Omental fat pad (tissue), 4 donors: ENCODE data around the gene JOSD2. TPM values are rescaled to one million over a fixed set of nuclear protein-coding genes. Genes with fewer than 3 reads are reported as not detected.
A peak's percentile ranks its signal among the peaks of the same experiment; 100 is the strongest.

Experiments used
- ATAC-seq: fragments of 150-250 bp; one replicate; pipeline ENCODE4 v1.9.1; 2016; ENCODE audit warnings: mild to moderate bottlenecking, moderate library complexity; ENCODE audit not compliant: low FRiP score
- DNase-seq: peaks from one replicate; pipeline ENCODE4 v3.0.0-alpha.2; 2019; ENCODE audit warnings: low spot score
- total RNA-seq, 4 donors: library from RNA; depleted of rRNA; stranded (reverse); fragments of >200 nt; gene quantifications; one replicate each; pipeline ENCODE4 v1.1.0, GENCODE V29; 2016
- TF ChIP-seq, protein P1 (sequence below), 3 donors: fragments of 450-650 bp; IDR thresholded peaks; one replicate each; pipeline ENCODE4 v1.5.1; 2016 to 2017; ENCODE audit warnings: antibody characterized with exemption in 3 of 3, mild to moderate bottlenecking in 3 of 3, moderate library complexity in 2 of 3

The JOSD2 gene, protein sequence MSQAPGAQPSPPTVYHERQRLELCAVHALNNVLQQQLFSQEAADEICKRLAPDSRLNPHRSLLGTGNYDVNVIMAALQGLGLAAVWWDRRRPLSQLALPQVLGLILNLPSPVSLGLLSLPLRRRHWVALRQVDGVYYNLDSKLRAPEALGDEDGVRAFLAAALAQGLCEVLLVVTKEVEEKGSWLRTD
- 10 to 100 TPM; 20.4 to 32.0 (median 23.0) TPM for total RNA-seq

DNA sequence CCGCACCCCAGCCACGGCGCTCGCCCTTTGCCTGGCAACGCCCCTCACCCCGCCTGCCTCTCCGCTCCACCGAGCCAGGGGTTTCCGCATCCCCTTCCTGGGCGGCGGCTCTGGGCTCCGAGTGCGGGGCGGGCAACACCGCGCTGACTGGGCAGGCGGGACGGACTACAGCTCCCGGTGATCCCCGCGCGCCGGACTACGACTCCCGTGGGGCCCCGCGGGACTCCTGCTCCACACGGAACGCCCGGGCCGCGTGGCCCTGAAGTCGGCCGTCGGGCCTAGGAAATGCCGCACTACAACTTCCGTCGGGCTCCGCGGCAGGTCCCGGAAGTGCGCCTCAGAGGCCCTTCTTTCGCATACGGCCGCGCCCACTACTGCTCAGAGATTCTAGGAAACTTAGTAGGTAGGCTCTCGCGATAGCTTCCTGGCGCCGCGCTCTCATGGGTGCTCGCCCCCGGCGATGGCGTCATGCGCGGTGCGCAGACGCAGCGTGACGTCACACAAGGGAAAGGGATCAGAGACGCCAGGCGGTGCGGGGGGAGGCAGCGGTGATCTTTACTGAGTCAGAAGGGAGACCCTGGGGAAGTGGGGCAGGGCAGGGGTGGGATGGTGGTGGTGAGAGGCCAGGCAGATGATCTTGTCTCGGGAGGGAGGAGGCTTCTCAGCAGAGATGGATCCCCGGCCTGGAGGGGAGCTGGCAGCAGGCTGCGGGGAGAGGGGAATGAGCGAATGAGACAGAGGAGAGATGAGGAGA, at the start of gene JOSD2:
Gene JOSD2, minus strand, starts transcription at position 123 of the 754 bp plus-strand sequence. CDS start 760 bp downstream, outside the sequence.
- ATAC-seq, result peak; percentile 95
- peak; percentile 99 for DNase-seq
- TF ChIP-seq, protein P1, sequence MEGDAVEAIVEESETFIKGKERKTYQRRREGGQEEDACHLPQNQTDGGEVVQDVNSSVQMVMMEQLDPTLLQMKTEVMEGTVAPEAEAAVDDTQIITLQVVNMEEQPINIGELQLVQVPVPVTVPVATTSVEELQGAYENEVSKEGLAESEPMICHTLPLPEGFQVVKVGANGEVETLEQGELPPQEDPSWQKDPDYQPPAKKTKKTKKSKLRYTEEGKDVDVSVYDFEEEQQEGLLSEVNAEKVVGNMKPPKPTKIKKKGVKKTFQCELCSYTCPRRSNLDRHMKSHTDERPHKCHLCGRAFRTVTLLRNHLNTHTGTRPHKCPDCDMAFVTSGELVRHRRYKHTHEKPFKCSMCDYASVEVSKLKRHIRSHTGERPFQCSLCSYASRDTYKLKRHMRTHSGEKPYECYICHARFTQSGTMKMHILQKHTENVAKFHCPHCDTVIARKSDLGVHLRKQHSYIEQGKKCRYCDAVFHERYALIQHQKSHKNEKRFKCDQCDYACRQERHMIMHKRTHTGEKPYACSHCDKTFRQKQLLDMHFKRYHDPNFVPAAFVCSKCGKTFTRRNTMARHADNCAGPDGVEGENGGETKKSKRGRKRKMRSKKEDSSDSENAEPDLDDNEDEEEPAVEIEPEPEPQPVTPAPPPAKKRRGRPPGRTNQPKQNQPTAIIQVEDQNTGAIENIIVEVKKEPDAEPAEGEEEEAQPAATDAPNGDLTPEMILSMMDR (IDR thresholded peaks at IDR 0.05), result no peak

GRCh38 chr19:50559636-50560035, 48.6 kb upstream of the JOSD2 start:
- no peak for ATAC-seq
- TF ChIP-seq, protein P1 (IDR thresholded peaks at IDR 0.05), result no peak
- DNase-seq, result no peak

DNA sequence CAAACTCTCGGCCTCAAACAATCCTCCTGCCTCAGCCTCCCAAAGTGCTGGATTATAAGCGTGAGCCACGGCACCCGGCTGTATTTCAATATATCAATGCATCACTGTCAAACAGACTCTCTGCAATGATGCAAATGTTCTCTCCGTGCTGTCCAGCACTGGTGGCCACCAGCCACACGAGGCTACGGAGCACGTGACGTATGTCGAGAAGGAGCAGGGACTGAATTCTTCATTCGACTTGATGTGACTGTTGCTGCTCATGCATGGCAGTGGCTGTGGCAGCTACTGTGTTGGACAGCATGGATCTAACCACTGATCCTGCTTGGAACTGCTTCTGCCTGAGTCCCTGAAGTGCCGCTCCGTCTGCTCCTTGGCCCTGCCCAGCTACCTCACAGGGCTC, 47.5 kb upstream of the JOSD2 start:
- DNase-seq, result no peak
- TF ChIP-seq, protein P1 (IDR thresholded peaks at IDR 0.05), result no peak
- no peak for ATAC-seq

DNA sequence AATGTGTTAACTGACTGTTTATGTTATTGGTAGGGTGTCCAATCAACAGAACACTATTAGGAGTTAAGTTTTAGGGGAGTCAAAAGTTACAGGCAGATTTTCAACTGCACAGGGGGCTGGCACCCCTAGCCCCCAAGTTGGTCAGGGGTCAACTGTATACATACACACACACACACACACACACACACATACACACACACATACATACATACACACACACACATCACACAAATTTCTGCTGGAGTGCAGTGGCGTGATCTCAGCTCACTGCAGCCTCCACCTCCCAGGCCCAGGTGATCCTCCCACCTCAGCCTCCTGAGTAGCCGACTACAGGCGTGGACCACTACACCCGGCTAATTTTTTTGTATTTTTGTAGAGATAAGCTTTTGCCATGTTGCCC, 47.0 kb upstream of the JOSD2 start:
- ATAC-seq (no peak), DNase-seq (no peak)
- TF ChIP-seq, protein P1 (IDR thresholded peaks at IDR 0.05), result no peak

GRCh38 chr19:50557009-50557613, 46.1 kb upstream of the JOSD2 start:
- DNase-seq, result no peak
- no peak for ATAC-seq
- TF ChIP-seq, protein P1 (IDR thresholded peaks at IDR 0.05), result no peak

DNA sequence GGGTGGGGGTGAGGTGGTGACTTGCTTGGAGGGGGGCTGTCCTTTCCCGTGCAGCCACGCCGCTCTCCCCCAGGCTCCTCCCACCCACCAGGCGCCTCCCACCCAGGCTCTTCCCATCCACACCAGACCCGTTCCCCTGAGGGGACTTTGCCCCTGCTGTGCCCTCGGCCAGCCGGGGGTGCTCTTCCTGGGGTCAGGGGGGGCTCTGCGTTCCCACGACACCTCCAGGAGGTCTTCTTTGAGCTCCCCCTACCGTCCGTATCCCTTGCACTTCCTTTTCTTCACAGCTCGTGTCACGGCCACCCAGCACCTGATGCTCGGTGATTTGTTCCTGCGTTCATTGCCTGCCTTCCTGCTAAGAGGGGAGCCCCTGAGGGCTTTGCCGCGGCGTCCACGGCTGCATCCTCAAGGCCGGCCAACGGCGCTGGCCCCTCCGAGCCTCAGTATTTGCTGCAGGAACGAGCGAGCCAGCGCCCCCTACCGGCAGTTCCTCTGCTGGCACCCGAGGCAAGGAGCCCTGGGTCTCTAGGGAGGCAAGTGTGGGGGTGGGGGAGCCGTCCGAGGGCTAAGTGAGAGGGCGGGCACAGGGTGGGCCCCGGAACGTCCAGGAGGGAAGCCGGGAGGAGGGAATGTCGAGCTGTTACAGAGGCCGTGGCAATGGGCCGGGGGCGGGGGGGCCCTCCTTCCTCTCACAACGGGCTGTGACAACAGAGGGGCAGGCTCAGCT, 45.5 kb upstream of the JOSD2 start:
- TF ChIP-seq, protein P1 (IDR thresholded peaks at IDR 0.05), result peak in 1 of 3 donors; percentile 9
- DNase-seq, result peak; percentile 73
- ATAC-seq, result no peak
